Measurements from ENCODE around the gene DPCD. TPM values are rescaled to one million over a fixed set of nuclear protein-coding genes. Genes with fewer than 3 reads are reported as not detected.

The DPCD gene
- total RNA-seq, 2 donors from 2014 or later: 33.3 to 52.0 TPM

DNA sequence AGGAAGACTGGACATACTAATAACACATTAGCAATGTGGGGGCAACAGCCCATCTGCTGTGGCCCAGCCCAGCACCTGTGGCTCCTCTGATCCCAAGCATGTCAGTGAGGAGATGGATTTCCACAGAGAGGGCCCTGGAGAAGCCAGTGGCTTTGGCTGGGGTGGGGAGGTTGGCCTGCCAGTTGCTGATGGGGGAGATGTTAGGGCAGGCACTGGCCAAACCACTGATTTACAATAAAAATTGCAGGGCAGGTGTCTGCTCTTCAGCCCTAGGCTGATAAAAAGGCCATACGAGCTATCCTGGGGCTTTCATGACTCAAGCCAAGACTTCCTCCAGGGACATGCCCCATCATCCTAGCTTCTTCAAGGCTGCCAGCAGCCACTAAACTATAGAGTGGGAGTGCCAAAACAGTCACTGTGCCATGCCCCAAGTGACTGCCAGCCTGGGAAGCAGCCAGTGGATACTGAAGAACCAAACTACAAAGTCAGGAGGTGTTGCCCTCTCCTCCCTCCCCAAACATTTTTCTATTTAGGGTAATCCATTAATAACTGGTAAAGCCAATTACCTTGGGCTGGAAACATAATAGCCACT is 37.8 kb downstream of the DPCD start:
- H3K9me3 Mint-ChIP-seq: no peaks in the 10 kb centered on the region
- DNase-seq: peak; percentile 31
- no peak overlapping the region for H3K27ac Mint-ChIP-seq
- H3K4me1 ChIP-seq (ENCODE audit: control insufficient read depth, insufficient read depth, low read length): peaks cover 14% of the 10 kb centered on the region
- no peaks in the 10 kb centered on the region for H3K27me3 ChIP-seq (ENCODE audit: control insufficient read depth, insufficient read depth, low read length, poor library complexity, severe bottlenecking)
- peaks cover 7% of the 10 kb centered on the region for H3K9me3 ChIP-seq (ENCODE audit: control insufficient read depth, low read length)
- no peak overlapping the region for H3K4me3 Mint-ChIP-seq
- H3K4me1 Mint-ChIP-seq: peaks cover 10% of the 10 kb centered on the region
- H3K27me3 Mint-ChIP-seq (ENCODE audit: insufficient read depth): no peaks in the 10 kb centered on the region
- peaks cover 39% of the 10 kb centered on the region for H3K36me3 Mint-ChIP-seq (ENCODE audit: low read depth)
- H3K36me3 ChIP-seq (ENCODE audit: control insufficient read depth, insufficient read depth, low read length): peaks cover 32% of the 10 kb centered on the region
- H3K4me3 ChIP-seq (ENCODE audit: low read length): no peak overlapping the region
- TF ChIP-seq, protein P1, sequence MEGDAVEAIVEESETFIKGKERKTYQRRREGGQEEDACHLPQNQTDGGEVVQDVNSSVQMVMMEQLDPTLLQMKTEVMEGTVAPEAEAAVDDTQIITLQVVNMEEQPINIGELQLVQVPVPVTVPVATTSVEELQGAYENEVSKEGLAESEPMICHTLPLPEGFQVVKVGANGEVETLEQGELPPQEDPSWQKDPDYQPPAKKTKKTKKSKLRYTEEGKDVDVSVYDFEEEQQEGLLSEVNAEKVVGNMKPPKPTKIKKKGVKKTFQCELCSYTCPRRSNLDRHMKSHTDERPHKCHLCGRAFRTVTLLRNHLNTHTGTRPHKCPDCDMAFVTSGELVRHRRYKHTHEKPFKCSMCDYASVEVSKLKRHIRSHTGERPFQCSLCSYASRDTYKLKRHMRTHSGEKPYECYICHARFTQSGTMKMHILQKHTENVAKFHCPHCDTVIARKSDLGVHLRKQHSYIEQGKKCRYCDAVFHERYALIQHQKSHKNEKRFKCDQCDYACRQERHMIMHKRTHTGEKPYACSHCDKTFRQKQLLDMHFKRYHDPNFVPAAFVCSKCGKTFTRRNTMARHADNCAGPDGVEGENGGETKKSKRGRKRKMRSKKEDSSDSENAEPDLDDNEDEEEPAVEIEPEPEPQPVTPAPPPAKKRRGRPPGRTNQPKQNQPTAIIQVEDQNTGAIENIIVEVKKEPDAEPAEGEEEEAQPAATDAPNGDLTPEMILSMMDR (conservative IDR thresholded peaks at IDR 0.05): no peak
- H3K9ac ChIP-seq (ENCODE audit: extremely low read depth, low read length, poor library complexity, severe bottlenecking): no peak overlapping the region
- no peak overlapping the region for H3K27ac ChIP-seq (ENCODE audit: low read depth, low read length)
- WGBS, 2 experiments (ENCODE audit: insufficient coverage in 1 of 2, insufficient read length in 1 of 2): 88 to 100% methylated on average over 1 of the region's 1 CpG

DNA sequence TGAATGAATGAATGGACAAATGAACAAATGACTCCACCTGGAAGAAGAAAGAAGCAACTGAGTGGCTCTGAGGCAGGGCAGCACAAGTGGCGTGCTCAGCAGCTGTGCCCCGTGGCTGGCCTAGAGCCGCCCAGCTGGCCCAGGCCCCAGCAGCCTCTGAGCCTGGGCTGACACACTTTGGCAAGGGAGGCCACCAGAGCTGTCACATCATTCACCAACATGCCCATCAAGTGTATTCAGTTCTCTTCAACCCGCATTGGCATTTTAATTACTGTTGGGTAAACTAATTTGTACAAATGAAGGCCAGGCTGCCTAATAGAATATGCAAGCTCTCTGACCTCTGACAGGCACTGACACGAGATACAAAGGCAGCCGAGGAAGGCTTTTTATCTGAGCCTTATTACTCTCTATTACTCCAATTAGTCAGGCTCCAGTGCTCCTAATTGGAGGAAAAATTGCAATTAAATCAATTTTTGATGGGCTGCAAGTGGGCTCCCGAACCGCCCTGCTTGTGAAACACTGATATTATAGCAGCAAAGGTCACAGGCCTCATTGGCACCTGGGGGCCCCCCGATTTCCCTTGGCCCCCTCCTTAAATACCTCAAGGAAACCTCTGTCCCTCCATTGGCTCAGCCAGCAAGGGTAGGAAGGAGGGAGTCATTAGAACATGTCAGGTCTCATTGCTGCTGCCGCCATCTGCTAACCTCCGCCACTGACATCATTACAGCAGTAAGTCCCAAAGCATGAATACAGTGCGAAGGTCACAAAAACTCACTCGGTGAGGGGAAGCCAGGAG is 41.9 kb downstream of the DPCD start:
- peaks cover 10% of the 10 kb centered on the region for H3K4me1 Mint-ChIP-seq
- H3K9me3 ChIP-seq (ENCODE audit: control insufficient read depth, low read length): peaks cover 5% of the 10 kb centered on the region
- TF ChIP-seq, protein P1 (conservative IDR thresholded peaks at IDR 0.05): no peak
- 77 to 91% methylated on average over 4 to 13 of the region's 13 CpGs for WGBS, 2 experiments (ENCODE audit: insufficient coverage in 1 of 2, insufficient read length in 1 of 2)
- peak; percentile 20 for DNase-seq
- peaks cover 23% of the 10 kb centered on the region for H3K36me3 Mint-ChIP-seq (ENCODE audit: low read depth)
- H3K4me3 Mint-ChIP-seq: no peak overlapping the region
- H3K9me3 Mint-ChIP-seq: peaks cover 2% of the 10 kb centered on the region
- H3K4me3 ChIP-seq (ENCODE audit: low read length): no peak overlapping the region
- H3K27ac Mint-ChIP-seq: no peak overlapping the region
- no peaks in the 10 kb centered on the region for H3K27me3 Mint-ChIP-seq (ENCODE audit: insufficient read depth)
- no peak overlapping the region for H3K9ac ChIP-seq (ENCODE audit: extremely low read depth, low read length, poor library complexity, severe bottlenecking)
- H3K27ac ChIP-seq (ENCODE audit: low read depth, low read length): peak overlapping the region; percentile 12
- H3K4me1 ChIP-seq (ENCODE audit: control insufficient read depth, insufficient read depth, low read length): peaks cover 11% of the 10 kb centered on the region
- H3K27me3 ChIP-seq (ENCODE audit: control insufficient read depth, insufficient read depth, low read length, poor library complexity, severe bottlenecking): no peaks in the 10 kb centered on the region
- peaks cover 7% of the 10 kb centered on the region for H3K36me3 ChIP-seq (ENCODE audit: control insufficient read depth, insufficient read depth, low read length)

DNA sequence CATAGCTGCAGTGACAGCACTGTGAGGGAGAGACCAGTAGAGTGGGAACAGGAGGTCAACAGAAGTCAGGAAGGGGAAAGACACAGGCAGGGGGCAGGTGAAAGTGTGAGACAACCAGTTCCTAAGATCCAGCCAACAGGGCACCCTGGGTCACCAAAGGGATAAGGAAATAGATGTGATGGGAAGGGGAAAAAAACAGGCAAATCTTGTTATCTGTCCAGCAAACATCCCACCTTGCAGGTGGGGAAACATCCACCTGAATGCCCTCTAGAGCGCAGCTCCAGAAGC is 42.5 kb downstream of the DPCD start:
- Histone ChIP-seq H3K9me3 (ENCODE audit: control insufficient read depth, low read length) (peaks cover 10% of the 10 kb centered on the region), H3K27me3 (ENCODE audit: control insufficient read depth, insufficient read depth, low read length, poor library complexity, severe bottlenecking) (no peaks in the 10 kb centered on the region), H3K9ac (ENCODE audit: extremely low read depth, low read length, poor library complexity, severe bottlenecking) (no peak overlapping the region), H3K4me3 (ENCODE audit: low read length) (no peak overlapping the region), H3K36me3 (ENCODE audit: control insufficient read depth, insufficient read depth, low read length) (peaks cover 10% of the 10 kb centered on the region), H3K4me1 (ENCODE audit: control insufficient read depth, insufficient read depth, low read length) (peaks cover 11% of the 10 kb centered on the region), H3K27ac (ENCODE audit: low read depth, low read length) (no peak overlapping the region)
- no peak overlapping the region for H3K27ac Mint-ChIP-seq
- TF ChIP-seq, protein P1 (conservative IDR thresholded peaks at IDR 0.05): no peak
- peaks cover 25% of the 10 kb centered on the region for H3K36me3 Mint-ChIP-seq (ENCODE audit: low read depth)
- peak; percentile 81 for DNase-seq
- 91 to 100% methylated on average over 1 of the region's 1 CpG for WGBS, 2 experiments (ENCODE audit: insufficient coverage in 1 of 2, insufficient read length in 1 of 2)
- H3K27me3 Mint-ChIP-seq (ENCODE audit: insufficient read depth): no peaks in the 10 kb centered on the region
- H3K4me3 Mint-ChIP-seq: no peak overlapping the region
- peaks cover 10% of the 10 kb centered on the region for H3K4me1 Mint-ChIP-seq
- H3K9me3 Mint-ChIP-seq: peaks cover 6% of the 10 kb centered on the region

All from endodermal cell (in vitro differentiated cells).